GM19395 (cell line): ENCODE data around the gene PRMT7.

Experiments
- ATAC-seq: cut with Tn5 transposase; IDR thresholded peaks from one replicate; pipeline ENCODE4 v1.9.1; 2021; ENCODE audit warnings: mild to moderate bottlenecking, moderate library complexity; ENCODE audit not compliant: unreplicated experiment

PRMT7 gene

DNA sequence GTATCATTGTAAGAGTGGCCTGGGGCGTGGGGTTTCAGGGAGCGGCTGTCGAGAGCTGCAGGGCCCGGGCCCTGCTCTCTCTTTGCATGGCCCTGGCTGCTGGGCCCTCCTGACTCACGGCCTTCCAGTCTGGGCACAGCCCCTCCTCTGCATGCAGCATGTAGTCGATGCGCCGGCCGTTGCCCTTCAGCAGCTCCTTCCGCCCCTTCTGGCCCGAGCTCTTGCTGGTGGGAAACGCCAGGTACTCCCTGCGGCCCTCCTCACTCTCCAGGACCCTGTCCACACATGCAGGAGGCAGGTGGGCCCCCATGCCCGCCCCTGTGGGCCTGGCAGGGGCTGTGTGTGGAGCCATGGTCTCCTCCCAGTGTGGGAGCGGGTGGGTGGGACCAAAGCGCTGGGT, 50.7 kb downstream of the PRMT7 start:
- ATAC-seq, result no peak

DNA sequence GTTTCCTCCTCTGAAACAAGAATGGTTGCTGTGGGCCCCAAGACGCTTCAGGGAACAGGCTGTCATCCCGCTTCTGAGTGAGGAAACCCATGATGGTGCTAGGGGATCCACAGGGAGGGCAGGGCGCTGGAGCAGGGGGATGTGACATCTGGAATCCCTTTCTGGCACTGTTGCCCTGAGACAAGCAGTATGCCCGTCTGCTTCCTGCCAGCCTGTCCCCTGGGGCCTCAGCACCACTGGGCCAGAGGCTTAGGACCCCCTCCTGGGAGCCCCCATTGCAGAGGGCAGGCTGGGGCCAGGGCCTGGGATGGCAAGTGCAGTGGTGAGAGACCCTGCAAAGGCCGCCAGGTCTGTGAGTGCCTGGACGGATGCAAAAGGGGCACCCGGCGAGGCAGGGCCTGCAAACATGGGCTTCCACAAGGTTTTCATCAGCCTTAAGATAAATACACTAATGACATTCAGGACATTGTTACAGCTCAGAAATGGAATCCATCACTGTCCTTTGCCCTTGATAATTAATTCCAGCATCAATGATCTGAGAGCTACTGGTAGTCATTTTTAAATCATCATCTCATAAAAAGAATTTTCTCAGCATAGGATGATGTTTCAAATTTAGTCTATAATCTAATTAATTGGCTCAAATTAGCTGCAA, 51.6 kb downstream of the PRMT7 start:
- no peak for ATAC-seq

DNA sequence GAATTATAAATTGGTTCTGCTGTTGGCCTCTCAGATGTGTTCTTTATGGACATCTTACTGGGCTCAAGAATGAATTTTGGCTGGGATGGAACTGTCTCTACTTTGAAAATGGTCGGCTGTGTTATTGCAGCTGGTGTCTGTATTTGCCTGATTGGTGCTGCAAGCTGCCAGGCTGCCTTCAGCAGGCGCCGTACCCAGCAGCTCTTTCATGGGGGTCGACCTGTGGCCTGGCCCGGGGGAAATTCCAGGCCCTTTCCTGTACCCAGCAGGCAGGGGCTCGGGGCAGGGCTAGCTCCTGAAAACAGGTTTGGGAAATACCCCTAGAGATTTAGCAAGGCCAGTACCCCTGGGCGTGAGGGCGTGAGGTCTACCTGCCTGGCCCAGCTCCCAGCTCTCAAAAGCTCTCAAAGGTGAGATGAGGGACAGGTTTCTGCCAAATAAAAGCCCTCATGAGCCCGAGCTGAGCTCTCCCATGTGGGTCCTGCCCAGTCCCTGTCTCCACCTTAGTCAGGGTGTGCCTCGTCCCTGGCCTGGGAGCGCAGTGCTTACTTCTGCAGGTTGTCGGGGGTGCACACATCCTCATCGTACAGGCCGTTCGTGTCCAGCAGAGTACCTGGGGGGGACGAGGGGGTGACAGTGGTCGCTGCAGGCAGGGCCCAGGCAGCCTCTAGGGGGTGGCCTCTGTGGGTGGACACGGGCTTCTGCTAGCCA, 52.3 kb downstream of the PRMT7 start:
- no peak for ATAC-seq

DNA sequence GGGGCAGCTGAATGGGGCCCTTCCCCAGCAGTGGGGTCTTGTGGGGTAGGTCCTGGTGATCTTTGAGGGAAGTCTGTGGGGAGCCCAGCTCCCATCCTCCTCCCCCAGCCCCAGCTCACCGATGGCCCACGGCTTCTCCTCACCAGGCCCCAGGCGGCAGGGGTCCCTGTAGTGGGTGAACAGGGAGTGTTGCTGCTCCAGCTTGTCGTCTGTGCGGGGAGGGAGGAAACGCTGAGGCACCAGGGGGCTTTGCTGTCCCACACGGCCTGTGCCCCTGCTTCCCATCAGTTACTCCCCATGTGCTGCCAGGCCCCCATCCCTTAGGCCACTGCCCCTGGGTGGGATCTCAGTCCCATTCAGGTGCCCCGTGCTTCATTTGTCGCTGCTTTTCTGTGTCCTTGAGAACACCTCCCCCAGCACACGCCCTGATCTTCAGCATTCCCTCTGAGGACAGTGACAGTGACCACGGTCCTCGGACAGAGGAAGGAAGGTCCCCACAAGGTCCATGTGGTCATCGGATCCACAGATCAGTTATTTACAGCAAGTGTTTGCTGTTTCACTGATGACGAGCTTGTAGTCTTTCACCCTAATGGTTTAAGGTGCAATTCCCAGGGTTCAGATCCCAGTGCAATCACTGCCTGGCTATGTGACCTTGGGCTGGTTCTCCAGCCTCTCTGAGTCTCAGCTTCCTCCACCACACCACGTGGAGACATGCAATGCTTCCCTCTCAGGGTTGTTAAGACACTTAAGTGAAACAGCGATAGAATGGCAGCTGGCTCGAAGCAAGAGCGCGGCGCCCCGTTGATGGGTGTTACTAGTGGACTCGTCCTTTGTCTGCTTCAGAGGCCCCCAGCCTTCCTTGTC, 53.1 kb downstream of the PRMT7 start:
- ATAC-seq, result no peak

GRCh38 chr16:68364561-68364998, 53.8 kb downstream of the PRMT7 start:
- ATAC-seq, result no peak

- no peak for ATAC-seq
Observed at GRCh38 chr16:68365167-68365817, 54.5 kb downstream of the PRMT7 start.

DNA sequence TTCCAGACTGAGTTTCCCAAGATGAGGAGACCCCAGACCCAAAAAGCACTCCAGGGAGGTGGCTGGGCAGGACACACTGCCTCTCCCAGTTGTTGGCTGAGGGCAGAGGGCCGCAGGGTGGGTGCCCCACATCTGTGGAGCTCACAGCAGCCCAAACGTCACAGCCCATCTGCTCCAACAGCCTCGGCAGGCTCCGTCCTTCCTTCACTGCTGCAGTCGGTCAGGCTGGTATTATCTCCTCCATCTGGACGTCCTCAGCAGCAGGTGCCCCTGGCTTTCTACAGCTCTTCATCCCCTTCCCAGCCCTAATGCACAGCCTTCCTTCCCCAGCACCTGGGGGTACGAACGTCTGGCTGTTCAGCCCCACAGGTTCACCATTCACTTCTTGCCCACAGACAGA, 55.2 kb downstream of the PRMT7 start:
- no peak for ATAC-seq

DNA sequence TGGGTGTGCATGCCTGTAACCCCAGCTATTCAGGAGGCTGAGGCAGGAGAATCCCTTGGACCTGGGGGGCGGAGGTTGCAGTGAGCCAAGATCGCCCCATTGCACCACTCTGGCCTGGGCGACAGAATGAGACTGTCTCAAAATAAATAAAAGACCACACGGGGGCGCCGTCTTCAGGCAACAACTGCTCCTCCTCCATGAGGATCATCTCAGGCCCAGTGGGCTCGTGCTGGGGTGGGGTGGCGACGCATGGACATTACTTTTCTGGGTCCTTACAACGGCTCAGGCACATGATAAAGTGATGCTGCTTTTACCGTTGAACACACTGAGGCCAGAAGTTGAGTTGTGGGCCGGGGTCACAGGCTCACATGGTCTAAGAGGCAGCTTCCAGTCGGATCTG, 56.2 kb downstream of the PRMT7 start:
- no peak for ATAC-seq

- no peak for ATAC-seq
Observed at GRCh38 chr16:68367440-68367839, 56.6 kb downstream of the PRMT7 start.

GRCh38 chr16:68367891-68368290, 57.1 kb downstream of the PRMT7 start:
- no peak for ATAC-seq

- no peak for ATAC-seq
Observed at GRCh38 chr16:68368301-68368888, 57.6 kb downstream of the PRMT7 start.

DNA sequence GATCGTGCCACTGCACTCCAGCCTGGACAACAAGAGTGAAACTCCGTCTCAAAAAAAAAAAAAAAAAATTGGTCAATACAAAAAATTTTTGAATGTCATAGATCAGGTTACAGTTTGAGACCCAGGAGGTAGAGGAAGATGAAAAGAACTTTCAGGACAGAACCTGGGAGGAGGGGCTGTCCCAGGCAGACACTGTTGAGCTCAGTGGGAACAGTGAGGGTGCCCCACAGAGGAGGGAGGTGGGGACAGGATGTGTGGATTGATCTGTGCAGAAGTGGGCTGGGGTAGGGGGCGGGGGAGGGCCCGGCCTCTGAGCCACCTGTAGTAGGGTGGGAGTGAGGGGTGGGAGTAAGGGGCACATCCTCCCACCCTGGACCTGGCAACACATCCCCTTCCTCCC, 58.3 kb downstream of the PRMT7 start:
- no peak for ATAC-seq

- ATAC-seq, result peak; percentile 71
Observed at GRCh38 chr16:68369697-68370580, 59.1 kb downstream of the PRMT7 start.

- no peak for ATAC-seq
Observed at GRCh38 chr16:68370581-68371275, 59.9 kb downstream of the PRMT7 start.

DNA sequence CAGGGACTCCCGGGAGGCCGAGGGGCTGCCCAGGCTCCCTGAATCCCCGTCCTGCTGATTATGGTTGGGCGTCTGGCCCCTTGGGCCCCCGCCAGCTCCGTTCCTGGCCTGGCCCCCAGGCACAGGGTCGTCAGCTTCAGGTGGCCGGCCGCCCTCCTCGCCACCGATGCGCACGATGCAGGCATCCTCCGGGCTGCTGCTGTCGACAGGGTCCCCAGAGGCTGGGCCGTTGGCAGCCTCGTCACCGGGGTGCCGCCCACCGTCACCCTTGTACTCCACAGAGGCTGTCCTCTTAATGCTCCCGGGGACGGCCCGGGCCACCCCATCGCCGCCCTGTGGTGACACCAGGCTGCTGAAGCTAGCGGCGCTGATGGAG, 60.4 kb downstream of the PRMT7 start:
- no peak for ATAC-seq

GRCh38 chr16:68371706-68372380, 61.0 kb downstream of the PRMT7 start:
- ATAC-seq, result no peak

DNA sequence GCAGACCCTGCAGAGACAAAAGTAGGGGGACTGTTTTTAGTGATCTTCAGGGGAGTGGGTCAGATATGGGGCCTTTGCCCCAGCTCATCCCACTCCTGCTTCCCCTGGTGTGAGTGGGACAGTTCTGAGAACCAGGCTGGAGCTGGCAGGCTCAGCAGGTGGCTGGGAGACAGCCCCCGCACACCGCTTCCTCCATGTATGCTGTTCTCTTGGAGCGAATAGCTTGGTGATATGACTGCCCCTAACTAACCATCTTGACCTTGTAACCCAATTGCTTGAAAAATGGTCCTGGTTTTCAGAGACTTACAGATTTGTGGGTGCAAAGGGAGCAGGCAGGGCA, 61.5 kb downstream of the PRMT7 start:
- no peak for ATAC-seq

DNA sequence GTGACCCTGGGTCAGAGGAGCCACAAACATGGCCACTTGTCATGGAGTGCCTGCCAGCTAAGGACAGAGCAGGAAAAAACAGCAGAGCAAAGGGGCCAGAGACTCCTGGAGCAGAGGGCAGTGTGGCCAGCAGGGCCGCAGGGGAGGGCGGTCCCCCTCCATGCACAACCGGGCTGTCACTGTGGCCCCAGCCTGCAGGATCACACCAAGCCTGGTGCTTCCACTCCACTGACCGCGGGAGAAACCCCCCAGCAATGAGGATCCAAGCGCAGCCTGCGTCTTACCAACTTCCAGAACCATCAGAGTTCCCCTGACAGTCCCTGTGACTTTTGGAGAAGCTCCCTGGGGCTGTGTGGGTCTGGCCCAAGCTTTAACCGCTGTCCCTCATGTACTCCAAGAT, 62.0 kb downstream of the PRMT7 start:
- ATAC-seq, result no peak
